Activated naive CD4-positive, alpha-beta T cell treated with anti-CD3 and anti-CD28 coated beads, Interleukin-2, amount 10 ng/mL, durations not matched to agents 7 days and 5 days (primary cell): ENCODE data around the gene TEP1.

Source experiments
- CTCF ChIA-PET: fragments of 350-600 bp; sonication (Branson Sonifier 250); formaldehyde crosslinking; loops from one replicate; lab custom pipeline; 2021; ENCODE audit warnings: antibody characterized with exemption; lab: Charles Lee
- DNase-seq: peaks from one replicate; pipeline ENCODE4 v3.0.0-alpha.2; 2020
- H3K27ac Mint-ChIP-seq: one replicate; pipeline ENCODE4 v1.8.0; 2021; ENCODE audit warnings: mild to moderate bottlenecking, moderate library complexity, mixed read lengths
- H3K27me3 Mint-ChIP-seq: one replicate; pipeline ENCODE4 v1.8.0; 2021; ENCODE audit warnings: mild to moderate bottlenecking, mixed read lengths
- H3K36me3 Mint-ChIP-seq: one replicate; pipeline ENCODE4 v1.8.0; 2021; ENCODE audit warnings: mixed read lengths
- H3K4me1 Mint-ChIP-seq: one replicate; pipeline ENCODE4 v1.8.0; 2021; ENCODE audit warnings: mixed read lengths
- H3K4me3 Mint-ChIP-seq: one replicate; pipeline ENCODE4 v1.8.0; 2021; ENCODE audit warnings: mild to moderate bottlenecking, moderate library complexity, mixed read lengths
- H3K9me3 Mint-ChIP-seq: one replicate; pipeline ENCODE4 v1.8.0; 2021; ENCODE audit warnings: mixed read lengths

TEP1 gene

GRCh38 chr14:20332788-20333493 is 80.4 kb downstream of the TEP1 start, which contains the start of gene CCNB1IP1:
Gene CCNB1IP1, minus strand, starts transcription at chr14:20333279. Its CDS starts 16,756 bp downstream, at chr14:20316523.
- Mint-ChIP-seq H3K27me3 (peaks cover 4% of the 10 kb centered on the region), H3K4me3 (peak within 1 kb of the TSS; percentile 92), H3K4me1 (peaks cover 54% of the 10 kb centered on the region), H3K36me3 (peaks cover 7% of the 10 kb centered on the region), H3K9me3 (no peaks in the 10 kb centered on the region), H3K27ac (peak within 1 kb of the TSS; percentile 84)
- CTCF ChIA-PET, result interaction anchor here (1.2 to 2.1 kb wide), 5 partner anchors 10 to 277 kb away, joined by 4 to 8 read pairs (median 4); partner anchors contain the start of gene PARP2
- DNase-seq, result peak; percentile 64

- peaks cover 9% of the 10 kb centered on the region for H3K36me3 Mint-ChIP-seq
- no peaks in the 10 kb centered on the region for H3K9me3 Mint-ChIP-seq
- H3K4me1 Mint-ChIP-seq, result peaks cover 59% of the 10 kb centered on the region
These were observed 80.9 kb downstream of the TEP1 start for GRCh38 chr14:20332431-20332787.

DNA sequence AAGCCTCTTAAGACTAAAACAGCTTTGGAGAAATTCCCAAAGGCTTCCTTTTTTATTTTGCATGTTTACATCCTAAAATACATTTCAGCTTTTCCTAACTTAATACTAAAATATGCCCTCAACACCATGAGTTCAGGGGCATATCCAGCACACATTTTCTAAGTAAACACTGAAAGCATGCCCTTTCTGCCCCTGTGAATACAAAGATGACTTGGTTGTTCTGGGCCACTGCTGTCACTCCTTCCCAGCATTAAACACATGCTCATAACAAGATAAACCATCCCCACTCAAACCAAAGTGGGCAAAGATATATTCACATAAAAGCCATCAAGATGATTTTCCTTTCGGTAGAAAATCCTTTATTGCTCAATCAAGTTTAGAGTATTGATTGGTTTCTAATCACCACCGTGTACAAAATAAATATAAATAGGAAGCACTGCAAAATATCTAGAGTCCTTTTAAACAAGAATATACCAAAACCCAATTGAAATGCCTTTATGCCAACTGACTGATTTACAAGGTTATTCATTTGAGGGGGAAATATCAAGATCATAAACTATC is 82.2 kb downstream of the TEP1 start:
- peaks cover 64% of the 10 kb centered on the region for H3K4me1 Mint-ChIP-seq
- no peaks in the 10 kb centered on the region for H3K9me3 Mint-ChIP-seq
- H3K4me3 Mint-ChIP-seq, result no peak overlapping the region
- H3K27ac Mint-ChIP-seq, result no peak overlapping the region
- CTCF ChIA-PET, result interaction anchor here (0.9 to 1.4 kb wide), 3 partner anchors 276 to 279 kb away, joined by 3 read pairs; no protein-coding TSS in a partner anchor
- H3K36me3 Mint-ChIP-seq, result peaks cover 13% of the 10 kb centered on the region
- no peaks in the 10 kb centered on the region for H3K27me3 Mint-ChIP-seq
- DNase-seq, result no peak

More at GRCh38 chr14:20332431-20332787, 80.9 kb downstream of the TEP1 start:
- CTCF ChIA-PET, result interaction anchor here (0.9 to 2.1 kb wide), 3 partner anchors 11 to 278 kb away, joined by 3 to 8 read pairs (median 3); partner anchors contain the start of gene PARP2
- Mint-ChIP-seq H3K4me3 (peak overlapping the region; percentile 92), H3K27ac (peak overlapping the region; percentile 84), H3K27me3 (no peaks in the 10 kb centered on the region)
- DNase-seq, result no peak

DNA sequence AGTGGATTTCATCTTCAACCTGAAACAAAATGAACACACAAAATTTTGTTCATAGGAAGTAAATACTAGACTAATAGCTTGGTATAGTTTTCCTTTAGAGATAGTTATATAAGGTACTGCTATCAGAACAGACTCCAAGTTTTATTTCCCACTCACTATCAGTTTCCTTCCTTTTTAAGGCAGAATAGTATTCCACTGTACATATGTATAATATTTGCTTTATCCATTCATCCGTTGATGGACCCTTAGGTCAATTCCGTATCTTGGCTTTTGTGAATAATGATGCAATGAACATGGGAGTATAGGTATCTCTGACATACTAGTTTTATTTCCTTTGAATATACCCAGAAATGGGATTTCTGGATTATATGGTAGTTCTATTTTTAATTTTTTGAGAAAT is 83.9 kb downstream of the TEP1 start:
- peaks cover 52% of the 10 kb centered on the region for H3K4me1 Mint-ChIP-seq
- peaks cover 18% of the 10 kb centered on the region for H3K36me3 Mint-ChIP-seq
- no peaks in the 10 kb centered on the region for H3K9me3 Mint-ChIP-seq
- CTCF ChIA-PET, result interaction anchor here (0.7 to 4.0 kb wide), 10 partner anchors 13 to 362 kb away, joined by 3 to 30 read pairs (median 4); partner anchors contain the start of gene PARP2
- H3K27ac Mint-ChIP-seq, result no peak overlapping the region
- no peak overlapping the region for H3K4me3 Mint-ChIP-seq
- DNase-seq, result no peak
- H3K27me3 Mint-ChIP-seq, result no peaks in the 10 kb centered on the region

GRCh38 chr14:20328705-20329104 is 84.6 kb downstream of the TEP1 start:
- H3K27me3 Mint-ChIP-seq, result no peaks in the 10 kb centered on the region

DNA sequence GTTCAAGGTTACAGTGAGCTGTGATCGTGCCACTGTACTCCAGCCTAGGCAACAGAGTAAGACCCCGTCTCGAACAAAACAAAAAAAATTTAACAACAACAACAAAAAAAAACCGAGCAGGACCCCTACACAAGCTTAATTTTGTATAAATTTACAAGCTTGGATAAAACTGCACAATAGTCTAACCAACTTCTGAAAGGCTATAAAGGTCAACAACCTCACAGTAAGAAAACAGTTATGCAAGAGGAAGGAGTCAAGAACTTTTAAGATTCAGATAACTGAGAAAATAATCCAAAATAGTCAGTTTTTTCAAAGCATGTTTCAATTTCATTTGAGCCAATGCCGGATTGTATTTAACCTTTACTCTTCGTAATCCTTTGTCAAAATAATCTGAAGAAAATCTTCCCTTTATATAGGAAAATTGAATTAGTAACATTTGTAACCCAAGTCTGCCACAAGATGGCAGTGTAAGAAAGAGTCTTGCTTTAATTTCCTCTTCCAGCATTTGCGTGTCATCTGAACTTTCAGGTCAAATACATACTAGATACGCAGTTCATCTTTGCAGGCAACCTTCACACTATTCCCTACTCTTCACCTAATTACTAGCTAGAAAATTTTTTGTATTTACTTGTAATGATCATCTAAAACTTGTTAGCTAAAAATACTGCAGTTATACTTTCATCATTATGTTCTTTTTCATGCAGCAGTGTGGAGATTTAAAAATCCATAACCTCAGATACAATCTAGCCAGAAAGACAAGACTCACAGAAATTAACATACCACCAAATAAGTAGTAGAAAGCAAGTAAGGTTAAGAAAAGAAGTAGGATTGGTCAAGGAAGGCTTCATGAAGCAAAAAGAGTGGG is 86.1 kb downstream of the TEP1 start:
- DNase-seq, result no peak
- Mint-ChIP-seq H3K9me3 (no peaks in the 10 kb centered on the region), H3K27ac (peak overlapping the region; percentile 17), H3K4me3 (no peak overlapping the region), H3K27me3 (no peaks in the 10 kb centered on the region), H3K4me1 (peaks cover 39% of the 10 kb centered on the region), H3K36me3 (peaks cover 30% of the 10 kb centered on the region)
- CTCF ChIA-PET, result interaction anchor here (0.5 to 4.0 kb wide), 36 partner anchors 10 to 371 kb away, joined by 3 to 74 read pairs (median 4); partner anchors contain the start of genes APEX1, PARP2, PIP4P1 and TEP1

More at GRCh38 chr14:20328705-20329104, 84.6 kb downstream of the TEP1 start:
- no peak for DNase-seq
- H3K4me1 Mint-ChIP-seq, result peaks cover 51% of the 10 kb centered on the region
- no peak overlapping the region for H3K4me3 Mint-ChIP-seq
- no peak overlapping the region for H3K27ac Mint-ChIP-seq
- peaks cover 22% of the 10 kb centered on the region for H3K36me3 Mint-ChIP-seq
- CTCF ChIA-PET, result interaction anchor here (0.7 to 4.0 kb wide), 13 partner anchors 9 to 362 kb away, joined by 3 to 74 read pairs (median 5); partner anchors contain the start of gene PARP2
- H3K9me3 Mint-ChIP-seq, result no peaks in the 10 kb centered on the region

DNA sequence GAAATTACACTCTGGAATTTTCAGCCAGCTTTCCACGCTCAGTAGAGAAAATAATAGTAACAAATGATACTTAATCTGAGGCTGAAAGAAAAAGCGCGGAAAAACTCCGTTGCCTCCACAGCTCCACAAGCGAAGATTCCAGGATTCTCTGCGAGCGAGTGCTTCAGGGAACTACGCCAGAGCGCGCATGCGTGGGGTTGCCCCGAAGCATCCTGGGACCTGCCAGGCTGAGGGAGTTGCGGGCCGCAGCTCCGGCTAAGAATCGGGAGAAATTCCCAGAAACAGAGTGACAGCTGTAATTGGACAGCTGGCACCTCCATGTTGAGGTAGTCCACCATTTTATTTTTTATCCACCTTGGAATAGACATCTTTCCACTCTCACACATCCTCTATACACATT is 95.6 kb downstream of the TEP1 start:
- Mint-ChIP-seq H3K36me3 (peaks cover 25% of the 10 kb centered on the region), H3K4me1 (no peaks in the 10 kb centered on the region)

More for the DNA sequence above, 95.6 kb downstream of the TEP1 start:
- CTCF ChIA-PET, result interaction anchor here (1.2 to 2.4 kb wide), 2 partner anchors 10 to 291 kb away, joined by 4 to 12 read pairs; no protein-coding TSS in a partner anchor
- H3K27me3 Mint-ChIP-seq, result no peaks in the 10 kb centered on the region
- H3K4me3 Mint-ChIP-seq, result no peak overlapping the region
- no peaks in the 10 kb centered on the region for H3K9me3 Mint-ChIP-seq
- no peak for DNase-seq
- H3K27ac Mint-ChIP-seq, result no peak overlapping the region
